Amniotic epithelial cell (primary cell): ENCODE measurements around the gene PPP2R2B.
"Not testable (repeated sequence)": the region's sequence is repeated elsewhere in the genome, so short reads cannot be mapped to it uniquely, and the experiment has no call there.

Experiments
- DNase-seq: peaks from one replicate; pipeline ENCODE4 v3.0.0-alpha.2; 2010; ENCODE audit warnings: low read depth

PPP2R2B gene

DNA sequence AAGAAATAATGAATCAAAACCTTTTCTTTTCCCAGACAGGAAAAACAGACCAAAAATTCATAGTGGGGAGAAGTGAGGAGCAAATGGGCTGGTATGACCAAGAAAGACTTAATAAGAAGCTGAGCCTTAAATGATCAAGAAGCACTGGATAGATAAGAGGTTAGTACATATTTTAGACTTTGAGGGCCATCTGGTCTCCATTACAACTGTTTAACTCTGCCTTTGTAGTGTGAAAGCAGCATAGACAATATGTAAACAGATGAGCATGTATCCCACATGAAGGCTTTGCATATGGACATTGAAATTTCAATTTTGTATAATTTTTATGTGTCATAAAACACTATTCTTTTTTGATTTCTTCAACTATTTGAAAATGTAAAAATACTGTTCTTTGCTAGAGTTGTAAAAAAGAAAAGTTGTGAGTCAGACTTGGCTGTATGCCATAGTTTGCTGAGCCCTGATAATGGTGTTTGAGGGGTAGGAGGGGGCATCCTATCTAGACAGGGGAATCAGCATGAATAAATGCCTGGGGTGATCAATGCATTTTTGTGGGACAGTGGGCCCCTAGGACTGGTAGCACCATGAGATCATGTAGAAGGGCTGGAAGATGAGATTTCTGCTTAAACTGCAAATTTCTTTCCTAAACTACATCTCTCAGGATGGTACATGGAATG, 270.8 kb downstream of the PPP2R2B start:
- DNase-seq, result no peak

GRCh38 chr5:146606893-146607292, 271.7 kb downstream of the PPP2R2B start:
- no peak for DNase-seq

DNA sequence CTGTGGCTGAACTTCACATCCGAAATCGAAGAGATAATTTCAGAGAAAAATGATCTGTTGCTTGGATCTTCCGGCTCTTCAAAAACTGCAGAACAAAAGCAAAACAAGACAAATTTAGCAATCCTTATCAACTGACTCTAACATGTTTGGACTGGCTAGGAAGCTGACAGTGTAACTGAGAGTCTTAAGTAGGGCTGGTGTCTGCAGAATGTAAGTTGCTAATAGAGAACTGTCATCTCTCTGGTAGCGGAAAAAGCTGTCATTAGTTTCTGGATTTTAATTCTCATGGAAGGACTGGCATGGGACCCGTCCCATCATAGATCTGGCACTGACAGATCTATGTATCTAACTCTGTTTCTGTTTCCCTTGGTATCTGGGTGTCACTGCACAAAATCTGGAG, 278.2 kb downstream of the PPP2R2B start:
- no peak for DNase-seq

DNA sequence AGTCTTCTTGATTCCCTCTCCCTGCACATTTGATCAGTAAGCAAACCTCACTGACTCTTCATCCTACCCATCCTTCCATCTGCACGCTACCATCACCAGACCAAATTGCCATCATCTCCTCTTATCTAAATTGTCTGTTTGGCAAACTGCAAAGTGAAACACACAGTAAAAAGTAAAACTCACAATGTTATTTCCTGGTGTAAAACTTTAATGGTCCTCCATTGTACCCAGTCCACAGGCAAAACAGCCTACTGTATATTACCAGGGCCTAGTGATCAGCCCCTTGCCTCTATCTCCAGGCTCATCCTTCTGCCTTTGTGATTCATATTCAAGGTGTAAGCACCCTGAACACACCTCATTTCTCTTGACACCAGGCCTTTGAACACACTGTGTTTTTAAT, 279.3 kb downstream of the PPP2R2B start:
- no peak for DNase-seq

DNA sequence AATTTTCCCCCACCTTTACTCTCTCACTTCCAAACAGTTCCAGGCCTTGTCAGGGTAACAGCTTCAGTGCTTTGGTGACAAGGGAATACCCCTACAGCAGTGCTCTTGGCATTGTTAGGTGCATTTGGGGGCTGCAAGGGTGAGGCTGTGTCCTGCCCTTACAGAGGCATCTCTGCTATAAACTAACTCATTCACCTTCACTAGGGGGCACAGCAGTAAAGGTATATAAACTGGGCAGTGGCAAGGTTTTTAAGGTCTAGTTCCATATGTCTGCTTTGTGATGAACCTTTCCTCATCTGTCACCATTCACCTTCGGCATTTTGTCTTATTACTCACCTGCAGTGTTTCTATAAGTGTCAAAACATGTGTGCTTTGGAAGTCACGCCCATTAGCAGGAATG, 283.5 kb downstream of the PPP2R2B start:
- DNase-seq, result no peak

GRCh38 chr5:146592352-146592751, 286.2 kb downstream of the PPP2R2B start:
- no peak for DNase-seq

- DNase-seq, result no peak
Observed at GRCh38 chr5:146589028-146589345, 289.6 kb downstream of the PPP2R2B start.

GRCh38 chr5:146588331-146589027, 290.1 kb downstream of the PPP2R2B start:
- no peak for DNase-seq

- DNase-seq, result no peak
Observed at GRCh38 chr5:146586752-146587151, 291.8 kb downstream of the PPP2R2B start.

DNA sequence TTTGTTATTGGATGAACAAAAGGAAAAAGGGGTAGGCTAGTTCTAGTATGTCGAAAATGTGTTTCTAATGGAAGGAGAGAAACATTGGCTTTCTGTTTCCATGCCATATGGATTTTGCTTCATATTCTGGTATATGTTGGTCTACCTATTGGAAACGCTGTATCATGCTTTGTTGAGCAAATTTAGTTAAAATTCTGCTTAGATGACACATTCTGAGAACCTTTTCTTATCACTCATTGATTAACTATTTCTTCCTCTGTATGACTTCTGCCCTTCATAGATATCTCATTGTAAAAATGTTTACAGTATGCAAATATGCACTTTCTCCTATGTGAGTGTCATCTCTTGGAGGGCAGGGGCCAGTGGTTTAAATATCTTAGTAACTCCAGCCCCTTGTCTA, 293.8 kb downstream of the PPP2R2B start:
- DNase-seq, result no peak

GRCh38 chr5:146582051-146582596, 296.4 kb downstream of the PPP2R2B start:
- no peak for DNase-seq

DNA sequence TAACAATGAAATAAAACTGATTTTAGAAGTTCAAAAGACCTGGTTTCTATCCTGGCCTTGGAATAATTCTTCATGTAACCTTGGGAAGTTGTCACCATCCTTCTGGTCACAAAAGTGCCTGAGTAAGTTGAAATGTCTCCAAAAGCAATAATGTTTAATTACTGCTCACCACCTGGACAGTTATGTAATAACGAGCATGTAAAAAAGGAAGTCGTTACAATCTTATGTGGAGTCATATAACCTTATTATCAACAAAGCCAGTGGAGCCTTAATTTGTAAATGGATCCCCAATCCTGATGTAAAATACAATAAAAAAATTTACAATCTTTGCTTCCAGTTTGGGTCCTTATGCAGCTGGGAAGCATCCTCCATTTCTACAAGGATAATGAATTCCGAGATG, 298.3 kb downstream of the PPP2R2B start:
- no peak for DNase-seq

DNA sequence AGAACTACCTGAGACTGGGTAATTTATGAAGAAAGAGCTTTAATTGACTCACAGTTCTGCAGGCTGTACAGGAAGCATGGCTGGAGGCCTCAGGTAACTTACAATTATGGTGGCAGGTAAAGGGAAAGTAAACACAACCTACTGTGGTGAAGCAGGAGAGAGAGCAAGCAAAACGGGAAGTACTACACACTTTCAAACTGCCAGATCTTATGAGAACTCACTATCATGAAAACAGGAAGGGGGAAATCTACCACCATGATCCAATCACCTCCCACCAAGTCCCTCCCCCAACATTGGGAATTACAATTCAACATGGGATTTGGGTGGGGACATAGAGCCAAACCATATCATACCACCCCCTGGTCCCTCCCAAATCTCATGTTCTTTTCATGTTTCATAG, 303.8 kb downstream of the PPP2R2B start:
- DNase-seq, result no peak

GRCh38 chr5:146568161-146568560, 310.4 kb downstream of the PPP2R2B start:
- no peak for DNase-seq

DNA sequence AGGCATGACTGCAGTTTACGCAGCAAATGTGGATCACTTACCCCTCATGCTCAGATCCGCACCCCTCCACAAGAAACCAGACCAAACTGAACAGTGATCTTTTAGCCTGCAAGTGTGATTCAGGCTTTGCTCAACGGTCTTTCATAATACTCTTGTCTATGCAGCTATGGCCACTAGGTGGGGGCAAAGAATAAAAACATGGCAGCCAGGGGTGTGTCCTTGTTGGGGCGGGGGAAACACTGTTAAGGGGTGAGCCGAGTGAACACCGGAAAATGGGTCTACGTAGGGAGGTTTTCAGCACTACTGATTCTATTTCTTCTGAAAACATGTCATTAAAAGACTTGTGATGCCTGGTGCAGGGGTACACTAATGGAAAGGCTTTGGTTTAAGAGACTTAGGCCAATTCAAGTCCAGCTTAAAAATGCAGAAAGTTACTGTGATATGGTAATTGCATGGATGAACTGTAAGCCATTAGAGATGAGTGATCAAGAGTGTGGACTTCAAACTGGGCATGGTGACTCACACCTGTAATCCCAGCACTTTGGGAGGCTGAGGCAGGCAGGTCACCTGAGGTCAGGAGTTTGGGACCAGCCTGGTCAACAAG, 312.7 kb downstream of the PPP2R2B start:
- peak; percentile 56 for DNase-seq

GRCh38 chr5:146564007-146564762, 314.4 kb downstream of the PPP2R2B start:
- no peak for DNase-seq

GRCh38 chr5:146562461-146562860, 316.1 kb downstream of the PPP2R2B start:
- DNase-seq, result no peak

- no peak for DNase-seq
Observed at GRCh38 chr5:146561711-146562110, 316.8 kb downstream of the PPP2R2B start.

GRCh38 chr5:146560205-146560812, 318.2 kb downstream of the PPP2R2B start:
- no peak for DNase-seq

DNA sequence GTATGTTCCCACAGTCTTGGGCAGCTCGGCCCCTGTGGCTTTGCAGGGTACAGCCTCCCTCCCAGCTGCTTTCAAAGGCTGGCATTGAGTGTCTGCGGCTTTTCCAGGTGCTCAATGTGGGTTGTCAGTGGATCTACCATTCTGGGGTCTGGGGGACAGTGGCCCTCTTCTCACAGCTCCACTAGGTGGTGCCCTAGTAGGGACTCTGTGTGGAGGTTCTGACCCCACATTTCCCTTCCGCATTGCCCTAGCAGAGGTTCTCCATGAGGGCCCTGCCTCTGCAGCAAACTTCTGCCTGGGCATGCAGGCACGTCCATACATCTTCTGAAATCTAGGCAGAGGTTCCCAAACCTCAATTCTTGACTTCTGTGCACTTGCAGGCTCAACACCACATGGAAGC, 321.7 kb downstream of the PPP2R2B start:
- not testable (repeated sequence) for DNase-seq

- peak; percentile 25 for DNase-seq
Observed at GRCh38 chr5:146553446-146553845, 325.1 kb downstream of the PPP2R2B start.

DNA sequence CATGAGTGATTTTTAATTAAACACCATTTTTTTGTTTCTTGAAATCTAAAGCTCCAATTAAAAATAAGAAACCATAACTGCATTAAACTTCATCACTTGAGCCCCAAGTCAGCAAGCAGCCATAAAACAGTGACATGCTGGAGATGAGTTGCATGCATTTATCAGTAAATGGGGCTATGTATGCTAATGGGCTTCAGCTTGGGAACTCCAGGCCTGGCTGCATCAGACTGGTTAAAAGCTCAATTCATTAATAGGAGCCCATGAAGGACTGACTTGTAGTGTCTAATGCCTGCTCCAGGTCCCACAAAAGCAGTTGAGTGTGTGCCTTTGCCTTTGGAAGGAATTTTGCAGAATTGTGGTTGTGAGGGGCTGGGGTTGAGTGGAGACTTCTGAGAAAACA, 328.9 kb downstream of the PPP2R2B start:
- no peak for DNase-seq
